NCI-H2081 (cell line): Measurements from ENCODE around the gene RSPH6A.
"Not testable (repeated sequence)": the region's sequence is repeated elsewhere in the genome, so short reads cannot be mapped to it uniquely, and the experiment has no call there.

Source experiments
- DNase-seq, 2 experiments: peaks; one replicate each; lab custom pipeline; 2025; lab: John Stamatoyannopoulos, UW

RSPH6A gene

DNA sequence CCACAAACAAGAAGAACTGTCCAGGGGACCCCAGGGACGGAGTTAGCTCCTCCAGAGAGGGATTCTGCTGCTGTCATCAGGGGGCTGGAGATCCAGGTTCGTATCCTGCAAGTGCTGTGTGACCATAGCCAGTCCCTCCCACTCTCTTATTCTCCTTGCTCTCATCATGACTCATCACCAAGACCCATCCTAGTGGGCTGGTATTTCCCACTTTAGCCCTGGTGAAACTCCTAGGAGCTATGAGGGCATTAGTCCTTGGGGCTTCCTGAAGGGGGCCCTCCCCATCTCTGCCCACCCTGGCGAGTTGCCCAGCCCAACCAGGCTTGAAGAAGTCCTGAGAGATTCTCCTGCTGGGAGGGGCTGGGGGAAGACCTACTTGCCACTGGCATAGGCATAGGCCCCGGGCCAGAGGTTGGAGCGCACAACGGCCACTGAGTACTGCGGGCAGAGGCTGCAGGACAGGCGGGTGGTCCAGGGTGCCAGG lies 15.0 kb downstream of the RSPH6A start:
- DNase-seq, result no peak

DNA sequence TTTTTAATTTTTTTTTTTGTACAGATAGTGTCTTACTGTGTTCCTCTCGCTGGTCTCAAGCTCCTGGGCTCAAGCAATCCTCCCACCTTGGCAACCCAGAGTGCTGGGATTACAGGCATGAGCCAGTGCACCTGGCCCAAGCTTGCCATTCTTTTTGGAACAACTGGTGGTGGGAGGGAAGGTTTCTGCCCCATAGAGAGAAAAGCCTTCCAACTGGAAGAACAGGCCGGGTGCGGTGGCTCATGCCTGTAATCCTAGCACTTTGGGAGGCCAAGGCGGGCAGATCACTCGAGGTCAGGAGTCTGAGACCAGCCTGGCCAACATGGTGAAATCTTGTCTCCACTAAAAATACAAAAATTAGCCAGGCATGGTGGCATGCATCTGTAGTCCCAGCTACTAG lies 15.6 kb downstream of the RSPH6A start:
- DNase-seq, result not testable (repeated sequence)

- peak; percentile 41 to 79 for DNase-seq
Measured at GRCh38 chr19:45798995-45799517, 16.1 kb downstream of the RSPH6A start.

DNA sequence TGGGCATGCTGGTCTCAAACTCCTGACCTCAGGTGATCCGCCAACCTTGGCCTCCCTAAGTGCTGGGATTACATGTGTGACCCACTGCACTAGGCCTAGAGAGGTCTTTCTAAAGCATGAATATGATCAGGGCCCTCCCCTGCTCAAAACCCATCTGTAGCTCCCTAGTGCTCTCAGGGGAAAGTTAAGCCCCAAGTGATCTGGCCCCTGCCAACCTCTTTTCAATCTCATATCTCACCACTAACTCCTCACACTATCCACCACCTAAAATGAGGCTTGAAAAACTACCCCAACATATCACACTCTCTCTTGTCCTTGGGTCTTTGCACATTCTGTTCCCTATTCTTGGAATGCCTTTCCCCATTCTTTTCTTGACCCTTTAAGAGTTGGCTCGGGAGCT lies 20.5 kb downstream of the RSPH6A start:
- DNase-seq, result no peak

GRCh38 chr19:45793876-45794275 lies 21.2 kb downstream of the RSPH6A start:
- no peak for DNase-seq

GRCh38 chr19:45793178-45793564 lies 21.9 kb downstream of the RSPH6A start:
- no peak for DNase-seq

GRCh38 chr19:45792470-45793177 lies 22.5 kb downstream of the RSPH6A start, which contains the start of gene DMWD:
DMWD (minus strand) TSS chr19:45792845; CDS start chr19:45792756, 89 bp downstream.
- DNase-seq, result peak; percentile 97 to 98

DNA sequence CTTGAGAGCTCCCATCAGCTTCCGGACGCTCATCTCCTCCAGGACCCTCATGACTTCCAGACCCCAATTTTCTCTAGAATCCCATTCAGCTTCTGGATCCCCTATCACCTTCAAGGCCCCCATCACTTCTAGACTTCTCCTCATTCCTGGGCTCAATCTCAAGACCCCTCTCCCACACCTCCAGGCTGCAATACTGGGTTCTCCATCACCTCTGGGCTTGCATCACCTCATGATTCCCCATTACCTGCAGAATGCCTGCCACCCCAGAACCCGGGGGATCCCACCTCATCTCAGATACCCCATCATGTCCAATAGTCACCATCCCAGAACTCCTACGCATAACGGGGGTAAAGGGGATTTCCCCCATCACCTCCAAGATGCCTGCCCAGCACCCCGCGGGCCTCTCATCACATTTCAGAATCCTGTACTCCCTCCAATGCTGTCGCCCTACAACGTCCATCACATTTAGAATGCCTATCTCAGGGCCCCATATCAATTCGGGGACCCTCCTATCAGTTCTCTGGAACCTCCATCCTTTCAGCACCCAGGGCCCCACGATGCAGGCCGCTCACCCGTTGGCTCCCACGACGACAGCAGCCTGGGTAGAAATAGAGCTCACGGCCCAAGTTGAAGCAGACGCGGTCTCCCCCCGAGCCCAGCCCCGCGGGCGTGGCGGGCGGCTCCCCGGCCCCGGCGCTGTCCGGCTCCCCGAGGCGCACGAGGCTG lies 23.2 kb downstream of the RSPH6A start:
- DNase-seq, result no peak

- no peak for DNase-seq
Measured at GRCh38 chr19:45790942-45791341, 24.2 kb downstream of the RSPH6A start.

DNA sequence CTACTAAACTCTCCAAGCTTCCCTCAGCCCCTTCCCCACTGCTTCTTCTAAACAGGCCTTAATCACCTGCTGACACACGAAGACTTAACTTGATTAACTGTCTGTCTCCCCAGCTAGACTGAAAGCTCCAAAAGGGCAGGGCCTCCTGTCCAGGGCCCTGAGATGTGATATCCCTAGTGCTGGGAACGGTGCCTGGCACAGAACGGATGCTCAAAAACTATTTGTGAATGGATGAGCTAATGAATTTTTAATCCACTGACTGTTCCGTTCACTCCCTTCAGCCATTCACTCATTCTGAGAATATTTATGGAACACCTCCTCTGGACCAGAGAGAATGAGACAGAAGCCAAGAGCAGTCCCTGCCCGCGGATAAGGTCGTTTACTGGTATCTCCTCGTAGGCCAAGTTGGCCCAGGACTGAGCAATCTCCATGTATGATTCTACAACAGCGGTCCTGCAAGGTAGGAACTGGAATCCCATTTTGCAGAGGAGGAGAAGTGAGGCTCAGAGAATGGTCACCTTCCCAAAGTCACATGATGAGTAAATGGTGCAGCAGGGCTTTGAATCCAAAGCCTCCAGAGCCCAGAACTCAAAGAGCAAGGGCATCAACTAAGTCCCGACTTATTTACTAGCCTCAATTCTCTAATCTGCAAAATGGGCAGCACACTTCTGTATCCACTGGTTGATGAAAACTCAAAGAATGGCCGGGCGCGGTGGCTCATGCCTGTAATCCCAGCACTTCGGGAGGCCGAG lies 25.9 kb downstream of the RSPH6A start:
- DNase-seq, result no peak

DNA sequence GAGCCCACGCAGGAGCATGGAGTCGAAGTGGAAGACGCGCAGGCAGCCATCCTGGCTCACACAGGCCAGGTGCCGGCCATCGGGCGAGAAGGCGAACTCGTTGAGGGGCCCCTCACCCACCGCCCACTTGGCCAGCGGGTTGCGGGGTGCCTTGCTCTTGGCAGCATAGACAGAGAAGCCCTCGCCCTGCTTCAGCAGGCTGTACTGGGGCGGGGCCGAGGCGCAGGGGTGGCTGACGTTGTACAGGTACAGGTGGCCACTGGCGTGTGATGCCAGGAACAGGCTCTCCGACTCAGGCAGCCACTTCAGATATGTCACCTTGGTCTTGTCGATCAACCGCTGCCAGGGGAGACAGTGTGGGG lies 28.6 kb downstream of the RSPH6A start:
- no peak for DNase-seq

GRCh38 chr19:45785781-45786532 lies 29.2 kb downstream of the RSPH6A start:
- DNase-seq, result no peak

DNA sequence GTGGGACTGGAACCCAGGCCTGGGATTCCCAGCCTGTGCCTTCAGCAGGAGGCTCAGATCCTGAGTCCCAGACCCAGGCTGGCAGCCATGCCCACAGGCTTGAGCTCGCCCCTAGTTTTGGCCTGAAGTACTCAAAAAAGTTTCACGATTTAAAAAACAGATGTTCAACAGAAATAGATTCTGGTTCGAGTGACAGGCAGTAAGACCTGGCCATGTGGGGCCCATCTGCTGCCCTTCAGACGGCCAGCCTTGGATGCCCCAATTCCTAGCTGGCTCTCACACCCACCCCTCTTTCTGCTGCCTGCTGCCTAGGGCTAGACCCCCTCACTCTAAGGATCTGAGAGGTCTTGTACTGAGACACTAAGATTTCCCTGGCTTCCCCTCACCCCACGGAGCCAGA lies 30.0 kb downstream of the RSPH6A start:
- DNase-seq, result no peak

- DNase-seq, result no peak
Measured at GRCh38 chr19:45784096-45784495, 31.0 kb downstream of the RSPH6A start.

DNA sequence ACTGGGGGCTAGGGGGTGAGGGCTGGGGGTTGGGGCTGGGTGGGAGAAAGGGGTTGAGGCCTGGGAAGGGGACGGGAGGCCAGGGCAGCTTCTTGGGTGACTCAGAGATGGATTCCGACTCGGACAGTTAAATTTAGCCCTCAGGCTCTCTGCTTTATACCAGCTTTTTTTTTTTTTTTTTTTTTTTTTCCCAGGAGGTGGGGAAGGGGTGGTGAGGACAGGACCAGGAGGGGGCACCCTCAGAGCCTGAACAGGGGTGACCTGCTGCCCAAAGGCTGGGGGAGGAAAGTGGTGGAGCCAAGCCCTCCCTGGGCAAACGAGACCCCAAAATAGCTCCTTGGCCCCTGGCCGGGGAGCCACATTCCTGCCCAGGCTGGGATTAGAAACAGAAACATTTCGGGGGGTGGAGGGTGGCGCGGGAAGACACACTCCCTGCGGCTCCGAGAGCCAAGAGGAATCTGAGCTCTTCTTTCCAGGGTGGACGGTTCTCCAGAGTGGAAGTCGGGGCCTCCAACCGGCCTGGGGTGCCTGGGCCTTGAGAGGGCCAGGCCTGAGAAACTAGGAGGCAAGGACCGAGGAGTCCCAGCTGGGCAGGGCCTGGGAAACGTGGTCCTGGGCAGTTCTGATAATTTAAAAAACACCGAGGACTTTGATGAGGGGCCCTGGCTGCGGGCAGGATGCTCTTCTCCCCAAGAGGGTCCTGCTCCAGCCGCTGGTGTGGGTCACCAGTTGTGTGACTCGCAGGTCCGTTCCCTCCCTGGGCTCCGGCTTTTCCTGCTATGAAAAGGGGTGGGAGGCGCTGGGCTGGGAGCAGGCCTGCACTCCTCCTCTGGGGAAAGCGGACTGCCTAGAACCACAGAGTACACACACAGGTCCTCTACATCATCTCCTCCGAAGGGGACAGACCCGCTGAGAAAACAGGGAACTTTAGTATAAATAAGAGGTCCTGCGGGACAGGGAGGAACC lies 32.0 kb downstream of the RSPH6A start:
- no peak for DNase-seq

DNA sequence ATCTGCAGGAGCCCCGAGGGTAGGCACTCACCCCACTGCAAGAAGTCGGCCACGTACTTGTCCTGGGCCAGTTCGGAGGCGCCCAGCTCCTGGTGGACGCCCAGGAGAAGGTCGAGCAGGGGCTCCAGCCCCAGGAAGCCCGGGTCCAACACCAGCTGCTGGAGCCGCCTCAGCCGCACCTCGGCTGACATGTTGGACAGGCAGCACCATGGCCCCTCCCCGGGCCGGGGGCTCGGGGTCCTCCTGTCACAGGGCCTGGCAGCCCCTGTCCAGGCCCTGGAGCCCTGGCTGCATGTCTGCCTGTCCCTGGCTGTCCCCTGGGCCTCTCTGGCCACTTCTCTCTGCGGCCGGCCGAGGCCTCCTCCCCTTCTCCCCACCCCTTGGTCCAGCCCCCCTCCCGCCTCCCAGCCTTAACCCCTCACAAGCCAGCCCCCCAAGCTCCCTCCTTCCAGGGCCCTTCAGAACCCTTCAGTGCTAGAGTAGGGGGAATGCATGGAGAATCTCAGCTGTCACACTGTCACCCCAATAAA lies 32.9 kb downstream of the RSPH6A start, which contains the start of gene DMPK:
TSS of gene DMPK (minus strand) at position 329 of the 530 bp plus-strand sequence. CDS start at position 191, 138 bp downstream.
- DNase-seq, result no peak

GRCh38 chr19:45781214-45782161 lies 33.6 kb downstream of the RSPH6A start:
- DNase-seq, result peak; percentile 82 to 90

GRCh38 chr19:45780448-45781213 lies 34.5 kb downstream of the RSPH6A start:
- DNase-seq, result peak in 1 of 2 experiments; percentile 37
